ENCODE results near the gene MVK.

The MVK gene

DNA sequence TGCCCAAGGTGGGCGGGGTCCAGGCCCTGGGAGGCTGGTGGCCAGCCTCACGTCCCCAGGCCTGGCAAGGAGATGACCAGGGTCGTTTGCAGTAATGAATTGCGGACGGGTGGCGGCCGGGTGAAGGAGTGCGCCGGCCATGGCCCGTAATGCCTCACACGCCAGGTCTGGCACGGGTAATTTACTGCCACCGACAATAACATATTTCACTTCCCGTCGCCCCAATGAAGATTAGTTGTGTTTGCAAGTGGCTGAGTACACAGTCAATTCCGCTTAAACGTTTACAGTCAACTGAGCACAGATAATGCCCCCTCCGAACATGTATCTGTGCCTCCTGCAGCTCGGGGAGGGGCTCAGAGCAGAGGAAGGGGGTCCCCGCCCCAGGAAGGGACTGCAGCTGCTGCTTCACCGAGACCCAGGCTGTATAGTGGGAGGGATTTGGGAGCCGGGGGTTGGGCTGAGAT lies 48.3 kb downstream of the MVK start:
- H3F3A ChIP-seq (ENCODE audit: low read depth) = no peaks in the 10 kb centered on the region
- no peaks in the 10 kb centered on the region for H3K4me1 ChIP-seq (ENCODE audit: insufficient read depth, low read length, poor library complexity, severe bottlenecking)
- H2AFZ ChIP-seq (ENCODE audit: low read length) = no peak overlapping the region
- no peaks in the 10 kb centered on the region for H4K20me1 ChIP-seq (ENCODE audit: insufficient read depth, low read length, poor library complexity, severe bottlenecking)
- no peak overlapping the region for H3K9ac ChIP-seq (ENCODE audit: low read depth, low read length, poor library complexity, severe bottlenecking)
- H3K36me3 ChIP-seq (ENCODE audit: insufficient read depth, low read length) = no peaks in the 10 kb centered on the region
- no peak for TF ChIP-seq CTCF (conservative IDR thresholded peaks at IDR 0.05; ENCODE audit: low read length)
- no peaks in the 10 kb centered on the region for H3K9me3 ChIP-seq (ENCODE audit: insufficient read depth, low read depth, low read length)
- no peaks in the 10 kb centered on the region for H3K79me2 ChIP-seq (ENCODE audit: insufficient read depth, low read length)
- no peaks in the 10 kb centered on the region for H3K27me3 ChIP-seq (ENCODE audit: insufficient read depth, low read length, poor library complexity, severe bottlenecking)
- H3K4me3 ChIP-seq (ENCODE audit: low read length, poor library complexity, severe bottlenecking) = no peak overlapping the region
- no peaks in the 10 kb centered on the region for H3K9me2 ChIP-seq (replicated peaks; ENCODE audit: low read depth, low read length)
- no peak overlapping the region for H3K4me2 ChIP-seq (ENCODE audit: low read depth, low read length, poor library complexity, severe bottlenecking)

DNA sequence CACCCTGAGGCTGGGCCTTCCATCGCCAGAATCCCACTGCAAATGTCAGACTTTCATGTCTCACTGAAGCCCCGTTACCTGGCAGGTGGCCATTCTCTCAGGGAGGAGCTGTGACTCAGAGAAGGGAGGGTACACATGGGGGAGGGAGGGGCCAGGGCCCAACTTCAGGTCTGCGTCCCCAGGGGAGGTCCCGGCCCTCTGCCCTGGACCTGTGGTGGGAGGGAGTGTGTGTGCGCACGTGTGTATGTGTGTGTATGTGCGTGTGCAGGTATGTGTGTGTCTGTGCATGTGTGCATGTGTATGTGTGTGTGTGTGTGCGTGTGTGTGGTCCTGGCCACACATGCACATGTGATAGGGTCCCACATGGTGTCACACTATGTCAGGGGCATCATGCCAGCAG lies 50.9 kb downstream of the MVK start:
- H3K27me3 ChIP-seq (ENCODE audit: insufficient read depth, low read length, poor library complexity, severe bottlenecking) = no peaks in the 10 kb centered on the region
- H3K79me2 ChIP-seq (ENCODE audit: insufficient read depth, low read length) = no peaks in the 10 kb centered on the region
- H2AFZ ChIP-seq (ENCODE audit: low read length) = no peak overlapping the region
- H3K4me1 ChIP-seq (ENCODE audit: insufficient read depth, low read length, poor library complexity, severe bottlenecking) = no peaks in the 10 kb centered on the region
- no peaks in the 10 kb centered on the region for H3K36me3 ChIP-seq (ENCODE audit: insufficient read depth, low read length)
- H3F3A ChIP-seq (ENCODE audit: low read depth) = no peaks in the 10 kb centered on the region
- no peak overlapping the region for H3K4me2 ChIP-seq (ENCODE audit: low read depth, low read length, poor library complexity, severe bottlenecking)
- no peak for TF ChIP-seq EZH2phosphoT487 (IDR thresholded peaks at IDR 0.05; ENCODE audit: borderline replicate concordance)
- TF ChIP-seq CTCF (conservative IDR thresholded peaks at IDR 0.05; ENCODE audit: low read length) = no peak
- no peak overlapping the region for H3K9ac ChIP-seq (ENCODE audit: low read depth, low read length, poor library complexity, severe bottlenecking)
- no peak overlapping the region for H3K4me3 ChIP-seq (ENCODE audit: low read length, poor library complexity, severe bottlenecking)
- no peaks in the 10 kb centered on the region for H3K9me2 ChIP-seq (replicated peaks; ENCODE audit: low read depth, low read length)
- H3K9me3 ChIP-seq (ENCODE audit: insufficient read depth, low read depth, low read length) = no peaks in the 10 kb centered on the region
- H4K20me1 ChIP-seq (ENCODE audit: insufficient read depth, low read length, poor library complexity, severe bottlenecking) = no peaks in the 10 kb centered on the region

DNA sequence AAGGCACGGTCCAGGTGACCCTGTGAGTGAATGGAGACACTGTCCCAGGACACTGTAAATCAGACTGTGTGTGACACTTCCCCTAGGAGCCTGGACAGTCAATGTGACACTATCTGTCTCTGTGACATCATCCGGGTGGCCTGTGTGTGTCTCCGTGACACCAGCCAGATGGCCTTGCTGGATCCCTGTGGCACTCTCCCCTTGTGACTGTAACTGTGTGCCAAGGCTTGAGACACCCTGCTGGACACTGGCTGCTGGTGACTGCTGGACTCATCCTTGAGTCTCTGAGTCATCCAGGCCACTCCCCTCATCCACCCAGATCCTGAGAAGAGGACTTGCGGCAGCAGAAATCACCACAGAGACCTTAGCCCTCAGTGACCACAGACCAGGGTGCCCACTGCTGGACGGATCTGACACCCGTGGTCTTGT lies 51.6 kb downstream of the MVK start:
- Histone ChIP-seq H3K36me3 (ENCODE audit: insufficient read depth, low read length) (no peaks in the 10 kb centered on the region), H3K9ac (ENCODE audit: low read depth, low read length, poor library complexity, severe bottlenecking) (no peak overlapping the region), H3K9me2 (replicated peaks; ENCODE audit: low read depth, low read length) (no peaks in the 10 kb centered on the region), H3K4me3 (ENCODE audit: low read length, poor library complexity, severe bottlenecking) (no peak overlapping the region), H3K79me2 (ENCODE audit: insufficient read depth, low read length) (no peaks in the 10 kb centered on the region), H3K27me3 (ENCODE audit: insufficient read depth, low read length, poor library complexity, severe bottlenecking) (no peaks in the 10 kb centered on the region), H3K4me2 (ENCODE audit: low read depth, low read length, poor library complexity, severe bottlenecking) (no peak overlapping the region), H3K9me3 (ENCODE audit: insufficient read depth, low read depth, low read length) (no peaks in the 10 kb centered on the region), H3F3A (ENCODE audit: low read depth) (no peaks in the 10 kb centered on the region), H4K20me1 (ENCODE audit: insufficient read depth, low read length, poor library complexity, severe bottlenecking) (no peaks in the 10 kb centered on the region), H3K4me1 (ENCODE audit: insufficient read depth, low read length, poor library complexity, severe bottlenecking) (no peaks in the 10 kb centered on the region), H2AFZ (ENCODE audit: low read length) (no peak overlapping the region)
- TF ChIP-seq CTCF (conservative IDR thresholded peaks at IDR 0.05; ENCODE audit: low read length) (no peak), EZH2phosphoT487 (IDR thresholded peaks at IDR 0.05; ENCODE audit: borderline replicate concordance) (no peak)
